Gastroesophageal sphincter (tissue), 4 donors: Measurements from ENCODE around the gene PTPRN2. TPM values are rescaled to one million over a fixed set of nuclear protein-coding genes. Genes with fewer than 3 reads are reported as not detected.

Source experiments
- ATAC-seq: fragments of 150-250 bp; one replicate; pipeline ENCODE4 v1.9.1; 2016; ENCODE audit warnings: mild to moderate bottlenecking, moderate library complexity
- H3K27ac ChIP-seq, 4 donors: fragments of 200-600 bp; sonication (generic) in 3 of 4; 1 replicate in 3 of 4; 2 replicates in 1 of 4; pipeline ENCODE4 v1.5.1; 2016 to 2019
- H3K27me3 ChIP-seq: fragments of 200-600 bp; sonication (generic); one replicate; pipeline ENCODE4 v1.5.1; 2019
- H3K36me3 ChIP-seq, 2 donors: fragments of 200-600 bp; sonication (generic); one replicate each; pipeline ENCODE4 v1.5.1; 2019; ENCODE audit warnings: control low read depth in 1 of 2
- H3K4me1 ChIP-seq, 3 donors: fragments of 200-600 bp; sonication (generic); 1 replicate in 2 of 3; 2 replicates in 1 of 3; pipeline ENCODE4 v1.5.1; 2016 to 2019; ENCODE audit warnings: control low read depth in 2 of 3
- H3K4me3 ChIP-seq, 2 donors: fragments of 200-600 bp; sonication (generic); one replicate each; pipeline ENCODE4 v1.5.1; 2019; ENCODE audit warnings: mild to moderate bottlenecking in 1 of 2, moderate library complexity in 1 of 2
- H3K9me3 ChIP-seq, 3 donors: fragments of 200-600 bp; sonication (generic); one replicate each; pipeline ENCODE4 v1.5.1; 2017 to 2019; ENCODE audit warnings: control low read depth in 2 of 3
- CTCF ChIP-seq, 4 experiments: fragments of 200-600 bp in 2 of 4; fragments of 450-650 bp in 2 of 4; sonication (generic) in 1 of 4; IDR thresholded peaks; one replicate each; pipeline ENCODE4 v1.5.1; 2017 to 2019; ENCODE audit warnings: antibody characterized with exemption in 4 of 4, mild to moderate bottlenecking in 2 of 4, moderate library complexity in 2 of 4
- EP300 ChIP-seq: sonication (generic); formaldehyde crosslinking; IDR thresholded peaks from one replicate; pipeline ENCODE4 v1.6.1; 2017; ENCODE audit warnings: antibody characterized with exemption, mild to moderate bottlenecking
- POLR2A ChIP-seq, 2 donors: fragments of 450-650 bp; IDR thresholded peaks; one replicate each; pipeline ENCODE4 v1.6.1; 2017; ENCODE audit warnings: antibody characterized with exemption in 2 of 2, mild to moderate bottlenecking in 2 of 2, moderate library complexity in 1 of 2
- POLR2AphosphoS5 ChIP-seq: sonication (generic); formaldehyde crosslinking; IDR thresholded peaks from one replicate; pipeline ENCODE4 v1.6.1; 2017; ENCODE audit warnings: antibody characterized with exemption
- WGBS, 2 donors: methylation state at CpG; one replicate each; pipeline ENCODE4 v1.1.5; 2018; ENCODE audit warnings: low coverage in 1 of 2; 5-methylcytosine and 5-hydroxymethylcytosine counted together
- total RNA-seq, 4 donors: library from RNA; depleted of rRNA; stranded (reverse); fragments of >200 nt; gene quantifications; one replicate each; pipeline ENCODE4 v1.1.0, GENCODE V29; 2016

The PTPRN2 gene
- total RNA-seq, 4 donors from 2014 or later, result 1.7 to 4.7 (median 3.3) TPM

GRCh38 chr7:158449942-158450341, 137.7 kb downstream of the PTPRN2 start:
- no peak for TF ChIP-seq CTCF (IDR thresholded peaks at IDR 0.05)
- no peak for TF ChIP-seq EP300
- no peak for TF ChIP-seq POLR2A (IDR thresholded peaks at IDR 0.05)
- TF ChIP-seq POLR2AphosphoS5, result no peak
- Histone ChIP-seq H3K9me3 (no peaks in the 10 kb centered on the region), H3K4me1 (no peaks in the 10 kb centered on the region), H3K27ac (no peak overlapping the region), H3K4me3 (no peak overlapping the region), H3K27me3 (peaks cover 21% of the 10 kb centered on the region), H3K36me3 (no peaks in the 10 kb centered on the region)
- no peak for ATAC-seq
- 75 to 91% methylated on average over 3 to 9 of the region's 12 CpGs for WGBS, 2 donors

GRCh38 chr7:158449266-158449665, 138.4 kb downstream of the PTPRN2 start:
- no peak for ATAC-seq

GRCh38 chr7:158448430-158449100, 139.1 kb downstream of the PTPRN2 start:
- Histone ChIP-seq H3K27me3 (peaks cover 20% of the 10 kb centered on the region), H3K9me3 (no peaks in the 10 kb centered on the region), H3K4me3 (no peak overlapping the region), H3K27ac (no peak overlapping the region), H3K36me3 (no peaks in the 10 kb centered on the region), H3K4me1 (no peaks in the 10 kb centered on the region)
- TF ChIP-seq POLR2AphosphoS5 (no peak), CTCF (IDR thresholded peaks at IDR 0.05) (no peak), EP300 (no peak), POLR2A (IDR thresholded peaks at IDR 0.05) (no peak)
- WGBS, 2 donors, result 33% methylated on average over 1 of the region's 16 CpGs; no CpG with 5 or more reads in 1 of the 2 donors
- no peak for ATAC-seq

More at GRCh38 chr7:158449266-158449665, 138.4 kb downstream of the PTPRN2 start:
- peaks cover 21% of the 10 kb centered on the region for H3K27me3 ChIP-seq
- WGBS, 2 donors, result 100% methylated on average over 1 to 2 of the region's 12 CpGs
- H3K4me1 ChIP-seq, result no peaks in the 10 kb centered on the region
- H3K4me3 ChIP-seq, result no peak overlapping the region
- TF ChIP-seq POLR2AphosphoS5, result no peak
- TF ChIP-seq EP300, result no peak
- TF ChIP-seq CTCF (IDR thresholded peaks at IDR 0.05), result no peak
- TF ChIP-seq POLR2A (IDR thresholded peaks at IDR 0.05), result no peak
- H3K36me3 ChIP-seq, result no peaks in the 10 kb centered on the region
- no peak overlapping the region for H3K27ac ChIP-seq
- no peaks in the 10 kb centered on the region for H3K9me3 ChIP-seq

GRCh38 chr7:158447506-158448171, 140.0 kb downstream of the PTPRN2 start:
- Histone ChIP-seq H3K27me3 (peaks cover 14% of the 10 kb centered on the region), H3K4me1 (no peaks in the 10 kb centered on the region), H3K27ac (no peak overlapping the region), H3K9me3 (no peaks in the 10 kb centered on the region), H3K4me3 (no peak overlapping the region), H3K36me3 (no peaks in the 10 kb centered on the region)
- no peak for TF ChIP-seq POLR2A (IDR thresholded peaks at IDR 0.05)
- TF ChIP-seq EP300, result no peak
- TF ChIP-seq CTCF (IDR thresholded peaks at IDR 0.05), result no peak
- TF ChIP-seq POLR2AphosphoS5, result no peak
- 40 to 100% methylated on average over 1 of the region's 29 CpGs for WGBS, 2 donors
- ATAC-seq, result no peak

GRCh38 chr7:158447151-158447505, 140.5 kb downstream of the PTPRN2 start:
- Histone ChIP-seq H3K9me3 (no peaks in the 10 kb centered on the region), H3K4me1 (no peaks in the 10 kb centered on the region), H3K27me3 (peaks cover 9% of the 10 kb centered on the region), H3K4me3 (no peak overlapping the region), H3K27ac (no peak overlapping the region), H3K36me3 (no peaks in the 10 kb centered on the region)
- TF ChIP-seq EP300 (no peak), POLR2A (IDR thresholded peaks at IDR 0.05) (no peak)
- 81 to 83% methylated on average over 3 to 5 of the region's 6 CpGs for WGBS, 2 donors
- ATAC-seq, result no peak
